Measurements from ENCODE around the gene PEX10.
A peak's percentile ranks its signal among the peaks of the same experiment; 100 is the strongest.

PEX10 gene

DNA sequence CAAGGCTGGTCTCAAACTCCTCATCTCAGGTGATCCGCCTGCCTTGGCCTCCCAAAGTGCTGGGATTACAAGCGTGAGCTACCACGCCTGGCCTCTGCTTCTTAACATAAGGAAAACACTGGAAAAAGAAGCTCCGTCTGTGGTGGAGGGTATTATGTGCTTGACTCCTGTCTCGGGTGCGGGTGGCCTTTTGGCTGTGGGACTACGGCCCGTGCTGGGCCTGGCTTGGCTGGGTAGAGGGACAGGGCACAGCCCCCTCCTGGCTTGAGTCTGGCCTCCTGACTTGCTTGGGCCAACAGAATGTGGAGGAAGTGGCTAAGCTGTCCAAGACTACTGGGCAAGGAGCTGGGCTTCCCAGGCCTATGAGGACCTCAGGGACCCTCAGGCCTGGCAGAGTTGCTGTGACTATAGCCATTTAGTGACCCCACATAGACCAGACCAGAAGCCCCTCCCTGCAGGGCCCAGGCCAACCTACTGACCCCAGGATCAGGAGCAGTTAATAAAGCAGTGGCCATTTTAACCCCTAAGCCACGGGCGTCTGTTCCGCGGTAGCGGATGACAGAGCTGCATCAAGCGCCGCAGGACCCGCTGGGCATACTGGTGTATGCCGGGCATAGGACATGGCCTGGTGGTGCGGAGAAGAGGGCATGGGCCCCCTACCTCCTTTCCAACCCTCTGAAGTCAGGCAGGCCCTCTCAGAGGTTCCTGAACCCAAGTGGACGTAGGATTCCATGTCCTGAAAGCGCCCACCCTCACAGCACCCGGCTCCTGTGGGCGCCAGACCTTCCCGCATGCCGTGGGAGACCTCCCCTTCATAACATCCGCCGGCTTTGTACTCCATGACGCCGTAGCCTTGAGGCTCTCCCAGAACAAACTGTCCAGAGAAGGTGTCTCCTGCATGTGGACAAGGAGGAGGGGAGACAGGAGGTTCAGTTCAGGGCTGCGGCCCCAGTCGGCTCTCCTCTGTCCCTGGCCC lies 25.4 kb downstream of the PEX10 start:
- no peak for DNase-seq

DNA sequence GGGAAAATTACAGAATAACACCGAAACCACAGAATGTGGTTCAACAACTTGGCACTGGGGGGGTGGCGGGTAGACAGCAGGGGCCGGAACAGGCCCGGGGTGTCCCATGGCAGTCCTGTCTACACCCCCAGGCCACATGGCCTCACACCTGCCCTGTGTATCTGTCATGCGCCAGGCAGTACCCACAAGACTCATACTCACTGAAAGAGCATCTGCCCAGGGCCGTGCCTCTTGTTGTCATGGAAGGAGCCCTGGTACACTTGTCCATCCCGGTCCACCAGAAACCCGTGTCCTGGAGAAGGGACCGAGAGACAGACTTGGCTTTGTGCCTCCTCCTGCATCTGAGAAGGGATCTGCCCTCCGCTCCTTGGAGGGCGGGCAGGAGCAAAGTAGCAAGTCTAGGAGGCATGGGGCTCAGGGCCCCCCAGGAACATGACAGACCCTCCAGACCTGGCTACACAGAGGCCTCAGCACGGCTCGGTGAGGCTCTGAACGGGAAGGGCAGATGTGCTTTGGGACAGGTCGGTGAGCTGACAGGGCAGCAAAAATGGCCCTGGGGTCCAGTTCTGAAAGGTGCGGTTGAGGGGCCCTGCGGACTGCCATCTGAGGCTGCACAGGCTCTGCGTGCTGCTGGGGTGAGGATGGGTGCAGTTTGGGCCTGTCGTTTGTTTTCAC lies 26.6 kb downstream of the PEX10 start:
- no peak for DNase-seq

DNA sequence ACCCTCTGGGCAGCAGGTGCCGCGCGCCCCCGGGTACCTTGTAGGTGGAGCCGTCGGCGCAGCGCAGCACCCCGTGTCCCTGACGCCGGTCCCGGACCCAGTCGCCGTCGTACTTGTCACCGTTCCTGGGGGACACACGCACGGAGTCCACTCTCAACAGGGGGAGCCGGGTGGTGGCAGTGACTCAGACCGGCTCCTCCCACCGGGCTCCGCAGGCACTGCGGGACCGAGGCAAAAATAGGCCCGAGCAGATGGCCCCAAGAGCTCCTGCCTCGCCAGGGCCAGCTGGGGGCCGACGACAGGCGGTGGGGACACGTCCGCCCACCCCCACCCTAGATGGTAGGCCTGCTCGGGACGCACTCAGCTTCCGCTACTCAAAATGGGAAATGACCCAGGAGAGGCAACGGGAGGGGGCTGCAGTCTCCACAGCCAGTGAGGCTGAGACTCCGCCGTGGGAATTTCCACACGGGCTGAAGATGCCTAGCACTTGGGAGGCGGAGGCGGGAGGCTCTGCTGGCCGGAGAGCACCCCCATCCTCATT lies 27.4 kb downstream of the PEX10 start:
- DNase-seq = no peak

DNA sequence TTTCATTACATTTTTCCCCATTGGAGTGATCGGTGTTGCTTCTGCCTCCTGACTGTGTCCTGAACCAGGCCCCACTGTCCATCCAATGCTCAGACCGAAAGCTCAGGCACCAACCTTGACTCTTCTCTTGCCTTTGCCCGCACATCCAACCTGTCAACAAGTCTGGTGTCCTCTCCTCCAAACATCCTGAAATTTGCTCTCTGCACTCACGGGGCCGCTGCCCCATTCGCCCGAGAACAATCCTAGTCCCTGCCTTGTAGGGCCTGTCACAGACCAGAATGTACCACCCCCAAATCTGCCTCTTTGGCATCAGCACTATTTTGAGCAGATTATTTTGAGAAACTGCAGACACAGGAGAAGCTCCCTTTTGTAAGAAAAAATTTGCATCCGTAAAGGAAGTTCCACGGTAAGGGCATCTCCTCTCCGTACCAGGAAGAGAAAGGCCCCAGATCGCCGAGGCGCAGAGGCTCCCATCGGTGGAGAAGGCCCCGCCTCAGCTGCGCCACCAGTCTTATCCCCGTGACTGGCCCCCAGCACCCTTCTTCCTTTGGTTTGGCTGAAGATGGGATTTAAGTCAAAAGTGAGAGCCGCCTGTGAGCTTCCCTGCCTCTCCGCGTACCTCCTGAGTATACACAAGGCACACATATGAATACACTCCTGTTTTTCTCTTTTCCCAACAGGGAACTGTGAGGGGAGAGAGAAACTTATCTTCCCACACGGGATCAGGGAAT lies 28.1 kb downstream of the PEX10 start:
- DNase-seq = no peak

GRCh38 chr1:2383576-2383975 lies 28.8 kb downstream of the PEX10 start:
- DNase-seq = no peak

DNA sequence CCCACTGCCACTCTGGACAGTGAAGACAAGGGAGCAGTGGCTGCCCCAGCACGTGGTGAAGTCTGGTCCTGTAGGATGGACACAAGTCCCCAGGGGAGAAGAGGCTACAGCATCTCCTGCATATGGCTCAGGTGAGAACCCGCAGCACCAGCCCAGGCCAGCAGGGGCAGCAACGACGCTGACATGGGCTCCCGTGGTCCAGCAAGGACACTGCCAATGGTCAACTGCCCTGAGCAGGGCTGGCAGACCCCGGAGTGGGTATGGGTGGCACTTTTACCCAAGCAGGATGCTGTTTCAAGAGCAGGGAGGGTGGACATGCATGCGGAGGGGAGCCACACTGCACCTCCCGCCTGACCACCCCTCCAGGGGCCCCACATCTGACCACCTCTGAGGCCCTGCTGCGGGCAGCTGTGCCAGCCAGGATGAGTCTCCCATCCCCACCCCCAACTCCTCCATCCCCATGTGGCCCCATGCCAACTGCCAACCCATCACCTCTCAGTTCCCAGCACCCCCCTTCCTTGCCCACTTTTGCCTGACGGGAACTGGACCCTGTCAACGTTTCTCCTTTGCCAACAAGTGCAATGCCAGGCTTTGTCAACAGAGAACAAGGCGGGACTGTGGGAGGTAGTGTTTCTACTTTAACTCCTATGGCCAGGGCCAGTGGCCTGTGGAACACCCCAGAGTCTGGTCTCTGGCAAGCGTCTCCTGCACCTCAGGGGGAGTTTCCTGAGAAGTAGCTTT lies 29.6 kb downstream of the PEX10 start:
- peak in 1 of 2 donors; percentile 22 for DNase-seq

GRCh38 chr1:2381741-2382620 lies 30.4 kb downstream of the PEX10 start:
- peak; percentile 62 to 77 for DNase-seq

DNA sequence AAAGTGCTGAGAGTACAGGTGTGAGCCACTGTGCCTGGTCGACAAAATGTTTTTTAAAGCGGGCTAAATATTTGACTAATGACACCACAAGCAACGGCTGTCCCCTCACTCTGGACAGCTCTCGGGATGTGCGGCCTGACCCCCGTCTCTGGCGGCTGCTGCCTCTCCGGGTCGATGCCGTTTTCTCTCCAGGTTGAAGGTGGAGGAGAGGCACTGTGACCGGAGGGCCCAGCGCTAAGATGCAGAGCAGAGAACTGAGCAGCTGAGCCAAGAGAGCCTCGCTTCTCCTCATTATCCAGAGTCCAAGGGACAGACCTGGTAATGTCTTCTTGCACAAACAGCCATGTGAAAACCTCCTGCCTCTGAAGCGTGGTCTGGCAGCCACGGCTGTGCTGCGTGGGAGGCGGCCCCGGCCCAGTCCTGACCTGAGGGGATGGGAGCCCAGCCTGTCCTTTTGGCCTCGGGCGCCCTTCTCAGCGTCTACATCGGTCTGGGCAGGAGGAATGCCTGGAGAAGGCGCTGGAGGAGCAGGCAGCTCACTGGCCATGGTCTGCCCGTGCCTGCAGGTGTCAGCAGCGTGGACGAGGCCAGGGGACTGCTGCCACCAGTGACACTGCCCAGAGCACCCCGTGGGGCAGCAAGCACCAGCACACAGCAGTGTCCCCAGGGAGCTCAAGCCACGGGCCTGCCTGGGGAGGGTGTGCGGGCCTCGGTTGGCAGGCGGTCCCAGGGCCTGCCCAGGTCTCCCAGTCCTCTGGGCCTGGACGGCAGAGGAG lies 31.4 kb downstream of the PEX10 start:
- no peak for DNase-seq

GRCh38 chr1:2379733-2380404 lies 32.5 kb downstream of the PEX10 start:
- DNase-seq = no peak

GRCh38 chr1:2378956-2379732 lies 33.2 kb downstream of the PEX10 start:
- no peak for DNase-seq

- no peak for DNase-seq
Measured at GRCh38 chr1:2378441-2378851, 33.9 kb downstream of the PEX10 start.

DNA sequence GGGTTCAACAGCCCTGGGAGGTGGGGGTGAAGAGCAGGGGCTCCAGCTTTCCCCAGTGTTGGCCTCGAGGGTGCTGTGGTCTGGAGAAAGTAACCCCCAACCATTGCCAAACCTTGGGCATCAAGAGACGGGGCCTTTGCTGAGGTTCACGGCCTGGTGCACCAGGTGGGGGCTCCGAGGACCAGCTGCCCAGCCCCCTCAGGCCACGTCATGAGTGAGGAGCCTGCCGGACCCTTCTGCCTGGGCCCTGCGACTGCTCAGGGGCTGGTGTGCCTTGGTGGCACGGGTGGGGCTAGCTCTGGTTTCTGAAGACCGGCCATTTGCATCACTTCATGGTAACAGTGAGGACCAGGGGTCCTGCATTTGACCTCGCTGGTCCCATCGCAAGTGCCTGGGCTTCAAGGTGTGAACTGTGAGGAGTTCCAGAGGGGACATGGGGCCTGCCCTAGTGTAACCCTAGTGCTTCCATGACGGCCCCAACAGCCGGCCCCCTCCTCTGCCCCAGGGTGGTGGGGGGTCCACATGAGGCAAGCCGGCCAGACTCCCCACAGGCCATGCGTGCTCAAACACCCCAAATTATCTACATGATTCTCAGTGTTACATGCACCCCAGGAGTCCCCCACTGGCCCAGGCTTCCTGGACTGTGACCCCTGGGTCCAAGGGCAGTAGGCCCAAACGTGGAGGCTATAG lies 34.5 kb downstream of the PEX10 start:
- DNase-seq = no peak

DNA sequence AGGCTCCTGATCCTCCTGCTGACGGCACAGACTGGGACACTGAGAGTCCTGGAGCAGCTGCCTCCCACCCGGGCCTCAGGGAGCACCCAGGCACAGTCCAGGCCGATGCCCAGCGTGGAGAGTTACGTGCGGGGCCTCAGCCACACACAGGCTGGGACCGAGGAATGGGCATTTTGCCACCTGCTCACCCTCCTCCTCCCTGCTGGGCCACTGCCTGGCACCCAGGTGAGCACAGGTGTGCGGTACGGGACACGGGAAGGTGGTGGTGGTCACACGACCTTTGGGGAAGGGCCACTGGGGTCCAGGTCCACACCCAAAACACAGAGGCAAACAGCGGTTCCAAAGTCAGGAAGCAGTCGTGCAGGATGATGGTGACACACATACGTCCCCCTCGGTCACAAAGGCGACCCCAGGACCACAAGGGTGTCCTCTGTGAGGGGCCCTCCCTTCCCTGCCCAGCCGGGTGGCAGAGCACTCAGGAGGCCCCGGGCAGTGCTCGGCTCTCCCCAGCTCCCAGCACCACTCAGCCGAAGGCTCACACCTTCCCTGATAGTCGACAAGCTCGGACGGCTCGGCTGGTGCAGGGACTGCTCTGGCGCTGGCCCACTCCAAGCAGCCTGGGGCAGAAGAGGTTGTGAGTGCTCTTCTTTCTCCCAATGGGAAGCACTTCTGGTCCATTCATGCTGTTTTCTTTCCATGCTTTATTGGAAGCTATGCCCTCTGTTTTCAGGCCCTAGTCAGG lies 35.3 kb downstream of the PEX10 start:
- no peak for DNase-seq

DNA sequence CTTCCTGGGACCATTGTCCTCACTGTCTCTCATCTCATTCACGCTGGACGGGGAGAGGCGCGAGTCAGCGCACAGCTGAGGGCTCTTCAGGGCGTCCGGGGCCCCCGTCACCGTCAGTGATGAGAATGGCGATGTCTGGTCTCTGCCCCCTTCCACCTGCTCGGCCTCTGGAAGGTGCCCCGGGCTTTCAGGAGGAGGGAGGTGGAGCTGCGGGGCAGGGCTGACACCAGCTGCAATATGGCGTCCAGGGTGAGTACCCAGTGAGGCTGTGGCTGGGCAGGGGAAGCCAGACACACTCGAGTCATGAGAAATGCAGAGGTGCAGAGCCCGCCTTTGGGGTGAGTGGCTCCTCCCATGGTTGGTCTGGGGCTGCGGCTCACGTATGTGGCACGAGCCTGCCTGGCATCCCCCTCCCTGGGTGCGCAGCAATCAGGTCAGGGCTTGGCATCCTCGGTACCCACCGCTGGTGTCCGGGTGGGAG lies 36.1 kb downstream of the PEX10 start:
- DNase-seq = no peak

- DNase-seq = no peak
Measured at GRCh38 chr1:2375923-2376260, 36.5 kb downstream of the PEX10 start.

GRCh38 chr1:2375246-2375922 lies 37.0 kb downstream of the PEX10 start:
- no peak for DNase-seq
